Breast epithelium (tissue), 3 donors: ENCODE results near the gene EXOG.

ENCODE experiments used
- POLR2A ChIP-seq: fragments of 450-650 bp; IDR thresholded peaks from one replicate; pipeline ENCODE4 v1.6.1; 2016; ENCODE audit warnings: antibody characterized with exemption, mild to moderate bottlenecking, moderate library complexity
- POLR2AphosphoS5 ChIP-seq, 3 donors: sonication (generic); formaldehyde crosslinking; IDR thresholded peaks; one replicate each; pipeline ENCODE4 v1.6.1; 2017; ENCODE audit warnings: antibody characterized with exemption in 3 of 3

GRCh38 chr3:38553071-38553470 lies 56.9 kb downstream of the EXOG start:
- TF ChIP-seq POLR2AphosphoS5 (IDR thresholded peaks at IDR 0.05) (no peak), POLR2A (no peak)
